Embryonic facial prominence (tissue), 1 donor: ENCODE data around the gene GNAT2.

Experiments used
- DNase-seq: peaks from one replicate; pipeline ENCODE4 v3.0.0-alpha.2; 2016; ENCODE audit errors: extremely low spot score

GNAT2 gene

DNA sequence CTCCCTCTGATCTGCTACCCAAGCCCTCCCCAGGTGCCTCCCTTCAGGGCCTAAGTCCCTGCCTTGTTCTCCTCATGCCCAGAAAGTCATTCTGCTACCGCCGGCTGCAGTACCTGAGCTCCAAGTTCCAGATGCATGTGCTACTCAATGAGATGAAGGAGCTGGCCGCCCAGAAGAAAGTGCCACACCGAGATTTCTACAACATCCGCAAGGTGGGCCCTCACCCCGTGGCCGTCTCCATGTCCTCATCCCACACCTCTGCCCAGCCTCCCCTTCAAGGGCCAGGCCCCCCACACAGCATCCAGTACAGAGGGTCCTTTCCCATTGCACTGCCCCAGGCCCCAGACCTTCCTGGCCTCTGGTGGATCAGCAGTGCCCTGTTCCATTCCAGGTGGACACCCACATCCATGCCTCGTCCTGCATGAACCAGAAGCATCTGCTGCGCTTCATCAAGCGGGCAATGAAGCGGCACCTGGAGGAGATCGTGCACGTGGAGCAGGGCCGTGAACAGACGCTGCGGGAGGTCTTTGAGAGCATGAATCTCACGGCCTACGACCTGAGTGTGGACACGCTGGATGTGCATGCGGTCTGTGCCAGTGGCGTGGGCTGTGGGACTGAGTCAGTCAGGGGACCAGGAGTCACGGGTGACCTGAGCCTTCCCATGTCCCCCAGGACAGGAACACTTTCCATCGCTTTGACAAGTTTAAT, 8.4 kb upstream of the GNAT2 start:
- DNase-seq = no peak

GRCh38 chr1:109626682-109627408, 7.4 kb upstream of the GNAT2 start:
- DNase-seq = no peak

DNA sequence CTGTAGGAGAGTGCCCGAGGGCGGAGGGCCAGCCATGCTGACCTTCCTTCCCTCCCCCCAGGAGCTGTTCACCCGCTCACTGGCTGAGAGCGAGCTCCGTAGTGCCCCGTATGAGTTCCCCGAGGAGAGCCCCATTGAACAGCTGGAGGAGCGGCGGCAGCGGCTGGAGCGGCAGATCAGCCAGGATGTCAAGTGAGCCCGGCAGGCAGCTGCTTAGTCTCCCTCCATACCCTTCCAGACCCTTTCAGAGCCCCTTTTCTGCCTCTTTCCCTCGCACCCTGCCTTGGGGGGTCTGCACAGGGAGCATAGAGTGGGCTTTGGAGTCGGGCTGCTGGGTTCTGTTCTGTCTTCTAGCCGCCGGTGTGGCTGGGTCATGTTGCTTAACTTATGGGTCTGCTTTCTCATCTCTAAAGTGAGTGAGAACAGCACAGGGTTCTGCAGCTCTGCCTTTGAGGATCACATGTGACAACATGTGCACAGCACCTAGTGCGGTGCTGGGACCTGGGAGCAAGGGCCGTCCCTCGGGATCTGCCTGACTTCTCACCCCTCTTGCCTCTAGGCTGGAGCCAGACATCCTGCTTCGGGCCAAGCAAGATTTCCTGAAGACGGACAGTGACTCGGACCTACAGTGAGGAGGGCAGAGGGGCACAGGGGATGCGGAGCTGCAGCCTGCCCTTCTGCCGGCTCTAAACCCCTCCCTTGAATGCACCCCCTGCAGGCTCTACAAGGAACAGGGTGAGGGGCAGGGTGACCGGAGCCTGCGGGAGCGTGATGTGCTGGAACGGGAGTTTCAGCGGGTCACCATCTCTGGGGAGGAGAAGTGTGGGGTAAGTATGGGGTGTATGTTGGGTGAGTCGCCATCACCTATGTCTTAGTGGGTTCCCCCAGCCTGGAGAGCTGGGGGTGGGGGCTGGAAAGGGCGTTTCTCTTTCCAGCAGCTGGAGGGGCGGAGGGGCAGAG, 6.5 kb upstream of the GNAT2 start:
- no peak for DNase-seq

DNA sequence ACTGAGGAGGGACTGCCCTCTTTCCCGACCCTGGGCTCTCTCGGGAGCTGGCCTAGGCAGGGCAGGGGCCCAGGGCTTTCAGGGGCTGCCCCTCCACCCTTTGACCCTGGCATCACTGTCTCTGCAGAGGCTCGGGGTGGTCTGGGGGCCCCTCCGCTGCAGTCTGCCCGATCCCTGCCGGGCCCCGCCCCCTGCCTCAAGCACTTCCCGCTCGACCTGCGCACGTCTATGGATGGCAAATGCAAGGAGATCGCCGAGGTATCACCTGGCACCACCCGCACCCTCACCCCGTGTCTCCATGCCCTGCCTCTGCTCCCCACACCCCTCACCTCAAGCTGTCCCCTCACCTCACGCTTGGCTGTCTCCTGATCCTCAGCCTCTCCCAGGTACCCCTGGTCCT, 5.8 kb upstream of the GNAT2 start:
- no peak for DNase-seq

GRCh38 chr1:109624201-109625010, 5.0 kb upstream of the GNAT2 start:
- DNase-seq = no peak

GRCh38 chr1:109623601-109624161, 4.3 kb upstream of the GNAT2 start:
- no peak for DNase-seq

DNA sequence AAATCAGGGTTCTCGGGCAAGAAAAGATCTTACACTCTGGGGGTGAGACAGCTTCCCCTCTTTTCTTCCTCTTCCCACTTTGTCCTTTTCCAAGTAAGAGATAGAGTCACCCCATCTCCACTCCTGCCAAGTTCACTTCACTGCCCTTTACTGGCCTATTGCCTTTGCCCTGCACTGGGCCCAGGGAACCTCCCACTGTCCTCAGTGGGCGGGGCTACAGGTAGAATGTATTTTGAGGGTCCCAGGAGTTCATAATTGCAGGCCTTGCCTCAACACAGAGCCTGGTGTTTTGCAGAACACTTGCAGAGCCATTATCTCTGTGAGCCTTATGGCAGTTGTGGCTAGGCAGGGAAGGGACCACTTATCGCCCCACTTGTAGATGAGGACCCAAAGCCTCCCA, 3.5 kb upstream of the GNAT2 start:
- no peak for DNase-seq

GRCh38 chr1:109622137-109622892, 2.9 kb upstream of the GNAT2 start:
- no peak for DNase-seq

DNA sequence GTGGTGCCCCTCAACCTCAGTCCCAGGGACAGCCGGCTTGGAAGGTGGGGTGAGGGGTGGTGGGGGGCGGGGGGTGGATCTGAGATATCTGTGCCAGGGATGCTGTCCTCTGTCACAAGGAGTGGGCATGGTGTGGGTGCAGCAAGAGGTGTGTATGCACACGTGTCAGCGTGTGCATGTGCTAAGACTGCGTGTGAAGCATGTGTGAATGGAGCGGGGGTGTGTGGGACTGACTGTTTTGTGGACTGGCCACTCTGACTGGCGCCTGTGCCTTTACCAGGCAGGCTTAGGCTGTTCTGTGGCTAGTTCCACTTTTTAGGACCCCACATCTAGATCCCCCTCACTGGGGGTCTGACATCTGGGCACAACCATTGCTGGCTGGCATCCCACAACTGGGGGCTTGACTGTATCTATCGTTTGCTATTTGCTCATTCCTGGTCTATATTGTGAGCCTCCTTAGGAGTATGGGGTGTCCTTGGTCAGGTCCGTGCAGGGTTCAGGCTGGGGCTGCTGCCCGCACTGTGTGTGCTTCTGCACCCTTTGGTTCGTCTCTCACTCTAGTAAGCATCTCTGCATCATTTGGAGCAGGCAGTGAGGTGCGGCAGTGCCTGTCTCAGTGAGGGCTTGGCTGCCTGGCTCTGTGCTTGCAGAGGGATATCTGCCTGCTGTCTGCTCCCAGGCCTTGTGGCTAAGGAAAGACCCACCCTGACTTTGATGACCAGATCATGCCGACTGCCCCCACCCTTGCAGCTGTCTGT, 2.1 kb upstream of the GNAT2 start:
- DNase-seq = no peak

DNA sequence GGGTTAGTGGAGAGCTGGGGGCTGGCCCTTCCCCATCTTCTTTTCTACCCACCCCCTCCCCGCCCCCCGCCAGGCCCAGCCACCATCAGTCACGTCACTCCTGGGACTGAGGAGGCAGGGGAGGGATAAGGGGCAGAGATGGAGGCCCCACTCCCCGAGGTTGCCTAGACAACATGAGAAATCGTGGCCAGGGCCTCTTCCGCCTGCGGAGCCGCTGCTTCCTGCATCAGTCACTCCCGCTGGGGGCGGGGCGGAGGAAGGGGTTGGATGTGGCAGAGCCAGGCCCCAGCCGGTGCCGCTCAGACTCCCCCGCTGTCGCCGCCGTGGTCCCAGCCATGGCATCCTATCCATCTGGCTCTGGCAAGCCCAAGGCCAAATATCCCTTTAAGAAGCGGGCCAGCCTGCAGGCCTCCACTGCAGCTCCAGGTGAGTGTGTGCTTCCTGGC, 1.4 kb upstream of the GNAT2 start:
- peak; percentile 87 for DNase-seq

- peak; percentile 13 for DNase-seq
Measured at GRCh38 chr1:109620401-109620791, 980 bp upstream of the GNAT2 start.

- DNase-seq = no peak
Measured at GRCh38 chr1:109618661-109619575, 498 bp downstream of the GNAT2 start.

- DNase-seq = no peak
Measured at GRCh38 chr1:109617291-109617801, 2.1 kb downstream of the GNAT2 start.

DNA sequence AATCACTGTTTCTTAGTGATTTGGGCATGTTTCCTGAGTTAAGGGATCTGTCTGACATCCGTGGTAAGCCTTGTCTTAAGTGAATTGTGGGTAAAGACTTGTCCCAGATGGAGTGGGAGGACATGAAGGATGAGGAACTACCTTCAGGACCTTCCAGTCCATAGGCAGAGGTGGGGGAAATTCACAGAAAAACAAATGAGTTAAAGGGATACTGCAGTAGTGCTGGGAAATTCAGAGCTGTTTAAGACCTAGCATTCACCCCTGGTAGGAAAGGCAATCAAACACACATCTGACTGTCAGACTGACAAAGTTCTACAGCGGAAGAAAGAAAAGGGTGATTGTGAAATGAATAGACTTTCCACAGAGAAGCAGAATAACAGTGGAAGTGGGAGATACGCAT, 3.0 kb downstream of the GNAT2 start:
- no peak for DNase-seq

- no peak for DNase-seq
Measured at GRCh38 chr1:109615879-109616278, 3.5 kb downstream of the GNAT2 start.

GRCh38 chr1:109613361-109614147, 5.9 kb downstream of the GNAT2 start:
- DNase-seq = no peak

DNA sequence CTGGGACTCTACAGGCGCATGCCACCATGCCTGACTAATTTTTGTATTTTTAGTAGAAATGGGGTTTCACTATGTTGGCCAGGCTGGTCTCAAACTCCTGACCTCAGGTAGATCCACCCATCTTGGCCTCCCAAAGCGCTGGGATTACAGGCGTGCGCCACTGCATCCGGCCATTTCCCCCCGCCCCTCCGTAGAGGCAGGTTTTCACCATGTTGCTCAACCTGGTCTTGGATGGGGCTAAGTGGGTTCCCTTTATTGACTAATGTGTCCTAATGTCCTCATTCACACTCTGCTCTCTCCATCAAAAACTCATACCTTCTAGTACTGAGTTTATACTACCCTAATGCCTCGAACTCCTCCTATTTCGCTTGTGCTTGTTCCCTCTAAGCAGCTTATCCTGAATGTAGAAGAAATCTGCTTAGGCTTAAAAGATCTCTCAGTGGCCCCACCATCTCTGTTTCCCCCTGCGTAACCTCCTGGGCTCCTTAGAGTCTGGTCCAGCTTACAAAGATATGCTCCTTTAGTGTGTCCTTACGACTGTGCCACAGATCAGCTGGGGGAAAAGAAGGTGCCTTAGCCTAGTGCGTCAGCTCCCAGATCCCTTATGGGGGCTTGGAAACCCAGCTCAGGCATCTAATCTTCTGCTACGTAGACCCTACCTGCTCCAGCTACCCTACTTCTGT, 8.0 kb downstream of the GNAT2 start:
- DNase-seq = no peak
